Measurements from ENCODE around the gene BEGAIN.

DNA sequence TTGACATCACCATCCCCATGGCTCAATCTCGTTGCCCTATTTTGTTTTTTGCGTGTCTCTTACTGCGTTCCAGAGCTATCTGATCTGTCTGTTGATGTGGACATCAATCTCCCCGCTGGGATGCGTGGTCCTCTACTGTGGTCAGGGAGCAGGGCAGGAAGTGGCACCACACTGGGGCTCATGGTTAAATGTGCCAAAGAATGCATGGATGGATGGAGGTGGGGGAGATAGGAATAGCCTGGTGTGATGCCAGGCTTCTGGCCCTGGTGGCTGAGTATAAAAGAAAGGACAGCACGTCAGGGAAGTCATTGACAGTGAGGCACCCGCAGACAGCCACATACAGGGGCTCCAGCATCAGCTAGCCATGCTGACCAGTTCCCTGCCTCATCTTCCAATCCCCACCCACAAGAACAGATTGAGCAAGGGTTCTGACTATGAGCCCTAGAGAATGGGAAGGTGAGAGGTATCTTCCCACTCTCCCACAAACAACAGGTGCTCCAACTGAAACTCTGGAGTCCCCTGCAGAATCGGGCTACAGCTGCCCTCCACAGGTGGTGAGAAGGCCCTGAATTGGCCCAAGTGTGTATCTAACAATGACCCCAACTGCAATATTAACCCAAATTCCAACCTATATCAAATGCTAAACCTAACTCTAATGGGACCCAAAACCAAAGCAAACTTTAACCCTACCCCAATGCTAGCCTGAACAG, 2.7 kb upstream of the BEGAIN start:
- TF ChIP-seq, protein P1, sequence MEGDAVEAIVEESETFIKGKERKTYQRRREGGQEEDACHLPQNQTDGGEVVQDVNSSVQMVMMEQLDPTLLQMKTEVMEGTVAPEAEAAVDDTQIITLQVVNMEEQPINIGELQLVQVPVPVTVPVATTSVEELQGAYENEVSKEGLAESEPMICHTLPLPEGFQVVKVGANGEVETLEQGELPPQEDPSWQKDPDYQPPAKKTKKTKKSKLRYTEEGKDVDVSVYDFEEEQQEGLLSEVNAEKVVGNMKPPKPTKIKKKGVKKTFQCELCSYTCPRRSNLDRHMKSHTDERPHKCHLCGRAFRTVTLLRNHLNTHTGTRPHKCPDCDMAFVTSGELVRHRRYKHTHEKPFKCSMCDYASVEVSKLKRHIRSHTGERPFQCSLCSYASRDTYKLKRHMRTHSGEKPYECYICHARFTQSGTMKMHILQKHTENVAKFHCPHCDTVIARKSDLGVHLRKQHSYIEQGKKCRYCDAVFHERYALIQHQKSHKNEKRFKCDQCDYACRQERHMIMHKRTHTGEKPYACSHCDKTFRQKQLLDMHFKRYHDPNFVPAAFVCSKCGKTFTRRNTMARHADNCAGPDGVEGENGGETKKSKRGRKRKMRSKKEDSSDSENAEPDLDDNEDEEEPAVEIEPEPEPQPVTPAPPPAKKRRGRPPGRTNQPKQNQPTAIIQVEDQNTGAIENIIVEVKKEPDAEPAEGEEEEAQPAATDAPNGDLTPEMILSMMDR (IDR thresholded peaks at IDR 0.05; ENCODE audit: low read length): no peak
- TF ChIP-seq EZH2 (IDR thresholded peaks at IDR 0.05; ENCODE audit: borderline replicate concordance, low read length): no peak

Measured in OCI-LY1 (cell line).